ENCODE data around the gene MRM1. TPM values are rescaled to one million over a fixed set of nuclear protein-coding genes. Genes with fewer than 3 reads are reported as not detected.

Gene MRM1
- total RNA-seq, 4 donors from 2014 or later = 3.5 to 6.6 (median 4.7) TPM

DNA sequence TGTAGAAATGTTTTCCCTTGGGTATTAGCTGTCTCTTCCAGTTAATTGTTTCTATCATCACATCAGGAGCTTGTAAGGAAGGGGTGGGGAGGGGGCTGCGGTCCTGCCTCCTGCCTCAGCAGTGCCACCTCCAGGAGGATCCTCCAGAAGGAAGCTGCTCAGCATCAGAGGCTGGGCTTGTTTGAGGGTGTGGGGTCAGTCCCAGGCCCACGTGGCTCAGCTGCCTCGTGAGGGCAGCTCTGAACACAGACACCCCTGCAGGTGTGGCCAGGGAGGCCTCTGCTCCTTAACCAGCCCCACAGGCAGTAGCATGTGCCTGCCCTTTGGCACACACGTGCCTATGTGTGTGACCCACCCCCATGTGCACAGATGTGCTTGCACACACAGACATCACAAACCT lies 46.3 kb downstream of the MRM1 start:
- no peak overlapping the region for H3K4me3 ChIP-seq

DNA sequence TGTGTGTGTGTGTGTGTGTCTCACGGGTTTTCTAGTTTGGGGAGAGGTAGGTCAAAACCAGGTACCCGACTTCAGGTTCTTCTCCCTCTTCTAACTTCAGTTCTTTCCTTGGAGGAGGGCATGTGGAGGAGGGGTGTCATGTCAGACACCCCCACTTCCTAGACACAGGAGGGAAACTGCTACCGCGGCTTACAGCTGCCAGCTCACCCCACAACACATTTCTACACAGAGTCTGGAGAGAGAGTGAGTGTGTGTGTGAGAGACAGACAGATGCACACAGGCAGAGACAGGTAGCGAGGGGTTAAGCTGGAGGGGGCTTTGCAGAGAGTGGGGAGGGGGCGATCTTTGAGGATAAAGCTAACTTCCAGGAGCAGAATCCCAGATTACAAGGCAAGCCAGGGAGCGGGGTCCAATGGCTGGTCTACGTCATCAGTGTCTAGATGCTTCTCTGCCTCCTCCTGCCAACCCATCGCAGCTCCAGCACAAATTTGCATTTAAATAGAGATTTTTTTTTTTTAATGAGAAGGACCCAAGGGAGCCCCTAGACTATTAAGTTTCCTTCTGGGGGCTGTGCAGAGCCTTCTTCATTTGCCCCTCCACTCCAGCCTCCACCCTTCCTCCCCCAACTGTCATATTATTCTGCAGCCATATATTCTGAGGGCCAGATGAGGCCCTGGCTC lies 48.9 kb downstream of the MRM1 start:
- Histone ChIP-seq H3K9me3 (no peaks in the 10 kb centered on the region), H3K27me3 (peaks cover 77% of the 10 kb centered on the region), H3K27ac (no peak overlapping the region), H3K4me1 (no peaks in the 10 kb centered on the region), H3K36me3 (no peaks in the 10 kb centered on the region), H3K4me3 (no peak overlapping the region)
- 39% methylated on average over 9 of the region's 9 CpGs for WGBS
- no peak for DNase-seq (ENCODE audit: low spot score in 2 of 2)
- no peak for TF ChIP-seq EP300 (IDR thresholded peaks at IDR 0.05)
- TF ChIP-seq, protein P1, sequence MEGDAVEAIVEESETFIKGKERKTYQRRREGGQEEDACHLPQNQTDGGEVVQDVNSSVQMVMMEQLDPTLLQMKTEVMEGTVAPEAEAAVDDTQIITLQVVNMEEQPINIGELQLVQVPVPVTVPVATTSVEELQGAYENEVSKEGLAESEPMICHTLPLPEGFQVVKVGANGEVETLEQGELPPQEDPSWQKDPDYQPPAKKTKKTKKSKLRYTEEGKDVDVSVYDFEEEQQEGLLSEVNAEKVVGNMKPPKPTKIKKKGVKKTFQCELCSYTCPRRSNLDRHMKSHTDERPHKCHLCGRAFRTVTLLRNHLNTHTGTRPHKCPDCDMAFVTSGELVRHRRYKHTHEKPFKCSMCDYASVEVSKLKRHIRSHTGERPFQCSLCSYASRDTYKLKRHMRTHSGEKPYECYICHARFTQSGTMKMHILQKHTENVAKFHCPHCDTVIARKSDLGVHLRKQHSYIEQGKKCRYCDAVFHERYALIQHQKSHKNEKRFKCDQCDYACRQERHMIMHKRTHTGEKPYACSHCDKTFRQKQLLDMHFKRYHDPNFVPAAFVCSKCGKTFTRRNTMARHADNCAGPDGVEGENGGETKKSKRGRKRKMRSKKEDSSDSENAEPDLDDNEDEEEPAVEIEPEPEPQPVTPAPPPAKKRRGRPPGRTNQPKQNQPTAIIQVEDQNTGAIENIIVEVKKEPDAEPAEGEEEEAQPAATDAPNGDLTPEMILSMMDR (IDR thresholded peaks at IDR 0.05) = no peak
- TF ChIP-seq POLR2A (IDR thresholded peaks at IDR 0.05) = no peak
- no peak for TF ChIP-seq POLR2AphosphoS5 (IDR thresholded peaks at IDR 0.05)

More for the DNA sequence above, 46.3 kb downstream of the MRM1 start:
- DNase-seq (ENCODE audit: low spot score in 2 of 2) = no peak
- Histone ChIP-seq H3K4me1 (peaks cover 1% of the 10 kb centered on the region), H3K27me3 (peaks cover 90% of the 10 kb centered on the region), H3K9me3 (no peaks in the 10 kb centered on the region), H3K27ac (no peak overlapping the region), H3K36me3 (no peaks in the 10 kb centered on the region)
- no peak for TF ChIP-seq POLR2AphosphoS5 (IDR thresholded peaks at IDR 0.05)
- no peak for TF ChIP-seq POLR2A (IDR thresholded peaks at IDR 0.05)
- WGBS = 36% methylated on average over 1 of the region's 4 CpGs

- DNase-seq (ENCODE audit: low spot score in 2 of 2) = no peak
- H3K9me3 ChIP-seq = no peaks in the 10 kb centered on the region
- H3K27me3 ChIP-seq = peaks cover 76% of the 10 kb centered on the region
- no peak for TF ChIP-seq POLR2AphosphoS5 (IDR thresholded peaks at IDR 0.05)
- TF ChIP-seq POLR2A (IDR thresholded peaks at IDR 0.05) = no peak
- TF ChIP-seq, protein P1 (IDR thresholded peaks at IDR 0.05) = no peak
- TF ChIP-seq EP300 (IDR thresholded peaks at IDR 0.05) = no peak
- H3K36me3 ChIP-seq = no peaks in the 10 kb centered on the region
- no peak overlapping the region for H3K27ac ChIP-seq
- H3K4me1 ChIP-seq = peaks cover 8% of the 10 kb centered on the region
- WGBS = 91% methylated on average over 2 of the region's 3 CpGs
- H3K4me3 ChIP-seq = no peak overlapping the region
Observed at GRCh38 chr17:36653374-36653773, 52.0 kb downstream of the MRM1 start.

GRCh38 chr17:36653856-36654255 lies 52.5 kb downstream of the MRM1 start:
- TF ChIP-seq, protein P1 (IDR thresholded peaks at IDR 0.05) = no peak
- TF ChIP-seq POLR2A (IDR thresholded peaks at IDR 0.05) (no peak), POLR2AphosphoS5 (IDR thresholded peaks at IDR 0.05) (no peak), EP300 (IDR thresholded peaks at IDR 0.05) (no peak)
- WGBS = 75% methylated on average over 10 of the region's 13 CpGs
- DNase-seq (ENCODE audit: low spot score in 2 of 2) = no peak

GRCh38 chr17:36655726-36656125 lies 54.3 kb downstream of the MRM1 start:
- no peak for DNase-seq (ENCODE audit: low spot score in 2 of 2)
- no peaks in the 10 kb centered on the region for H3K36me3 ChIP-seq
- 74% methylated on average over 7 of the region's 7 CpGs for WGBS
- no peak overlapping the region for H3K4me3 ChIP-seq
- peaks cover 8% of the 10 kb centered on the region for H3K4me1 ChIP-seq
- H3K27ac ChIP-seq = no peak overlapping the region
- no peak for TF ChIP-seq EP300 (IDR thresholded peaks at IDR 0.05)
- no peak for TF ChIP-seq POLR2A (IDR thresholded peaks at IDR 0.05)
- TF ChIP-seq, protein P1 (IDR thresholded peaks at IDR 0.05) = no peak
- no peak for TF ChIP-seq POLR2AphosphoS5 (IDR thresholded peaks at IDR 0.05)
- no peaks in the 10 kb centered on the region for H3K9me3 ChIP-seq
- peaks cover 71% of the 10 kb centered on the region for H3K27me3 ChIP-seq

More at GRCh38 chr17:36653856-36654255, 52.5 kb downstream of the MRM1 start:
- Histone ChIP-seq H3K36me3 (no peaks in the 10 kb centered on the region), H3K4me1 (peaks cover 8% of the 10 kb centered on the region), H3K27me3 (peaks cover 77% of the 10 kb centered on the region), H3K4me3 (no peak overlapping the region), H3K9me3 (no peaks in the 10 kb centered on the region), H3K27ac (no peak overlapping the region)

Measured in suprapubic skin (tissue), 4 donors.